BJ (cell line): ENCODE results near the gene RAB17. TPM values are rescaled to one million over a fixed set of nuclear protein-coding genes. Genes with fewer than 3 reads are reported as not detected.

ENCODE experiments used
- CTCF ChIA-PET: fragments of 350-600 bp; formaldehyde crosslinking; extraction: SDS; loops from one replicate; lab custom pipeline; 2021; ENCODE audit warnings: antibody characterized with exemption, inconsistent platforms; lab: Yijun Ruan, JAX
- POLR2A ChIA-PET: fragments of 300-600 bp; sonication (Branson Sonifier 250); formaldehyde crosslinking; extraction: SDS; loops from one replicate; lab custom pipeline; 2021; ENCODE audit warnings: antibody characterized with exemption; lab: Charles Lee
- DNase-seq: peaks from one replicate; pipeline ENCODE4 v3.0.0-alpha.2; 2011; ENCODE audit warnings: low read depth
- H3K27me3 ChIP-seq: 2 replicates; pipeline ENCODE4 v1.6.0; 2011; ENCODE audit warnings: low read length; ENCODE audit not compliant: control insufficient read depth, insufficient read depth
- H3K36me3 ChIP-seq: 2 replicates; pipeline ENCODE4 v1.5.1; 2011; ENCODE audit warnings: low read length; ENCODE audit not compliant: control insufficient read depth, insufficient read depth
- H3K4me3 ChIP-seq: 2 replicates; pipeline ENCODE4 v1.5.1; 2011; ENCODE audit warnings: low read depth, mild to moderate bottlenecking, control low read depth, low read length
- polyA plus RNA-seq: library from polyadenylated mRNA; depleted of rRNA; stranded (reverse); fragments of >200 nt; gene quantifications from 2 replicates; pipeline ENCODE4 v1.2.3, GENCODE V29; 2011
- TF ChIP-seq, protein P1 (sequence below): IDR thresholded peaks from 2 replicates; pipeline ENCODE4 v1.5.1; 2011; ENCODE audit warnings: low read depth, mild to moderate bottlenecking, control low read depth, inconsistent platforms, low read length, moderate library complexity; ENCODE audit not compliant: insufficient read depth

Gene RAB17
- polyA plus RNA-seq, 1 experiment: 0.25 TPM

DNA sequence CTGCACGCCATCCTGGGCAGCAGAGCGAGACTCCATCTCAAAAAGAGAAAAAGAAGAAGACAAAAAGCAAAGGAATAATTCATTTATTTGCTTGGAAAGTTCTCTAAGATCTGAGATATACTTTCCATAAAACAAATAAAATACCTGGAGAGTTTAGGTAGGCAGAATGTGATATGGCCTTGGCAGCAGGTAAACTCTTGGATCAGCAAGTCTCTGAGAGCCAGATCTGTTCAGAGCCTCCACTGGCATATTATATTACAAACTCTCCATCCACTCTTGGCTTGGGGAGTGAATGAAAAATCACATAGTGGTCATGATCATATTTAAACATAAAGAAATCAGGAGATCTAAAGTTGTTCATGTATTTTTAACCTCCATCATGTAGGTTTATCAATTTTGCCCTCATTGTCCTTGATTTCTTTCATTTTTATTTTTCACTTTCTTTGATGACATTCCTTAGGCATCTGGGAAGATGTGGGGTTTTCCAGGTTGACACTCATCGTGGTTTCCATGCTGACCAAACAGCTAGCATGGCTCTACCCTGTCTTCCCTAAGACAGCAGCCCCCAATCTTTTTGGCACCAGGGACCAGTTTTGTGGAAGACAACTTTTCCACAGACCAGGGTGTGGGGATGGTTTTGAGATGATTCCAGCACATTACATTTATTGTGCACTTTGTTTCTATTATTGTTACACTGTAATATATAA lies 47.0 kb upstream of the RAB17 start:
- peaks cover 2% of the 10 kb centered on the region; the same call in 1 of the 2 replicates for H3K36me3 ChIP-seq
- ChIA-PET CTCF (interaction anchor here (1.0 kb wide), 1 partner anchor 47 kb away, joined by 3 read pairs; no protein-coding TSS in a partner anchor), POLR2A (no interaction called here)
- TF ChIP-seq, protein P1, sequence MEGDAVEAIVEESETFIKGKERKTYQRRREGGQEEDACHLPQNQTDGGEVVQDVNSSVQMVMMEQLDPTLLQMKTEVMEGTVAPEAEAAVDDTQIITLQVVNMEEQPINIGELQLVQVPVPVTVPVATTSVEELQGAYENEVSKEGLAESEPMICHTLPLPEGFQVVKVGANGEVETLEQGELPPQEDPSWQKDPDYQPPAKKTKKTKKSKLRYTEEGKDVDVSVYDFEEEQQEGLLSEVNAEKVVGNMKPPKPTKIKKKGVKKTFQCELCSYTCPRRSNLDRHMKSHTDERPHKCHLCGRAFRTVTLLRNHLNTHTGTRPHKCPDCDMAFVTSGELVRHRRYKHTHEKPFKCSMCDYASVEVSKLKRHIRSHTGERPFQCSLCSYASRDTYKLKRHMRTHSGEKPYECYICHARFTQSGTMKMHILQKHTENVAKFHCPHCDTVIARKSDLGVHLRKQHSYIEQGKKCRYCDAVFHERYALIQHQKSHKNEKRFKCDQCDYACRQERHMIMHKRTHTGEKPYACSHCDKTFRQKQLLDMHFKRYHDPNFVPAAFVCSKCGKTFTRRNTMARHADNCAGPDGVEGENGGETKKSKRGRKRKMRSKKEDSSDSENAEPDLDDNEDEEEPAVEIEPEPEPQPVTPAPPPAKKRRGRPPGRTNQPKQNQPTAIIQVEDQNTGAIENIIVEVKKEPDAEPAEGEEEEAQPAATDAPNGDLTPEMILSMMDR: no peak
- no peak overlapping the region for H3K4me3 ChIP-seq
- no peaks in the 10 kb centered on the region for H3K27me3 ChIP-seq
- DNase-seq: no peak

DNA sequence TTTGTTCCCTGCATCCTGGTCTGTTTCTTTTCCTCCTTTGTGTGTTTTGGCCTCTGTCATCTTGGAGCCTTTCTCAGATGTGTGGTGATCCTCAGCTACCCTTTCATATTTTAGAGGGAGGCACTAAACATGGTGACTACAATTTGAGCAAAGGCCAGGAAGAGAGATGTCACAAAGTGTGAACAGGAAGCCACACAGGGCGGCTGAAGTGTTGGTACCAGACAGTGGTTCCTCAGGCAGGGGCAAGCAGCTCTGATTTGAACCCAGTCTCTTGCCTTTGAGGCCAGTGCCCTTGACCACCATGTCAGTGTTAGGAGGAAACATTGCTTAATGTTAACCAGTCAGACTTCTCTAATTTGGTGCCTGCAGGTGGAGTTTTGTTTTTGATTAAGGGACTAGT lies 46.0 kb upstream of the RAB17 start:
- Histone ChIP-seq H3K36me3 (no peaks in the 10 kb centered on the region; the same call in 1 of the 2 replicates), H3K27me3 (no peaks in the 10 kb centered on the region), H3K4me3 (no peak overlapping the region)
- TF ChIP-seq, protein P1: no peak
- no peak for DNase-seq
- POLR2A ChIA-PET: no interaction called here
- CTCF ChIA-PET: no interaction called here

DNA sequence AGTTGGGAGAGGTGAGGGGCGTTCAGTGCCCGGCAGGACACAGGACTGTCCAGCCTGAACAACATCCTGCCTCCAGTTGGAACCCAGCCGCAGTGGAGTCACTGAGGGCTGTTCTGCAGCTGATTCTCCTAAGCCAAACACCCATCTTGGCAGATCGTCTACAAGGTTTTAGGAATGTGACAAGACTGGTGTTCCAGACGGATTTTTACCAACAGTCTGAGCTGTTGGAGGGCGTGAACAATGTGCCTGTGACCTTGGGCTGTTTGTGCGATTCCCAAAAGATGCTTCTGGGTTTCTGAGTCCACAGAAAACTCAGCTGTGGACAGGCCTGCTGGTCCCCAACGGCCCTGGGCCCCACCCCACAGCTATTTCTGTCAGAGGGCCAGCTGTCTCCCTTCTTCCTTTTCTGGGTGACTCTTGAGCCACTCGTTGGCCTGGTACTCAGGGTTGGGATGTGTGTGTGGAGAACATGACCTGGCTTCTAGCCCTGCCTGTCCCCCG lies 42.6 kb upstream of the RAB17 start:
- POLR2A ChIA-PET: no interaction called here
- no peak overlapping the region for H3K4me3 ChIP-seq
- no peaks in the 10 kb centered on the region for H3K27me3 ChIP-seq
- CTCF ChIA-PET: interaction anchor here (1.0 kb wide), 1 partner anchor 112 kb away, joined by 5 read pairs; no protein-coding TSS in a partner anchor
- DNase-seq: no peak
- TF ChIP-seq, protein P1: no peak
- H3K36me3 ChIP-seq: peaks cover 3% of the 10 kb centered on the region; the same call in 1 of the 2 replicates

DNA sequence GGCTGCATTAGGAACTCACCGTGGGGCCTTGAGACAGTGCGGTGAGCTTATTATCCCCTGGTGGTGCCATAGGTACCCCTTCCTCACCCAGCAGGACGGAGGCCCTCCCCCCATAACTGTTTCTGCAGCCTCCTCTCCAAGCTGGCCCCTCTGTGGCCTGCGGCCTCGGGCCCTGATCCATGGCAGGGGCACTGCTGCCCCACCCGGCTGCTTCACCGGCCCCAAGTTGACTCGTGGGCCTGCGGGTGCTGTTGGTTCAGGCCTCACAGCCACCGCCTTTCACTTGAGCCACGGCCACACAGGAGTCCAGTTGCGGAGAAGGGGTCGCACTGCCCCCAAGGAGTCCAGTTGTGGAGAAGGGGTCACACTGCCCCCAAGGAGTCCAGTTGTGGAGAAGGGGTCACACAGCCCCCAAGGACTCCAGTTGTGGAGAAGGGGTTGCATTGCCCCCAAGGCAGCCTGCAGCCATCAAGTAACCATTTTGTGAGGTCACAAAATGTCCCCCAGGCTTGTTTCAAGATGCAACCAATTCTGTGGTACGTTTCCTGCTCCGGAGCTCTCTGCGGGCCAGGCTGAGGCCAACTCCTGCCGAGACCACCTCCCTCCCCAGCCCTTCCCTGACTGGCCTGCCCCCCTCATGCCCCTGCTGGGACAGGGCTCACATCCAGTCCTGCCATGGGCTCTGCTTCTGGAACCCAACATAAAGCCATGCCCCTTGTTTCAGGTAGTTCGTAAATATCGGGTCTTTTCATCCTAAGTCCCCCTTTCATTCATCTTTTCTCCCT lies 41.5 kb upstream of the RAB17 start:
- ChIA-PET POLR2A (no interaction called here), CTCF (no interaction called here)

More for the DNA sequence above, 41.5 kb upstream of the RAB17 start:
- H3K4me3 ChIP-seq: no peak overlapping the region
- TF ChIP-seq, protein P1: no peak
- no peak for DNase-seq
- H3K36me3 ChIP-seq: peaks cover 3% of the 10 kb centered on the region; the same call in 1 of the 2 replicates
- no peaks in the 10 kb centered on the region for H3K27me3 ChIP-seq
